HG03520 (cell line): ENCODE results near the gene NOS2.
"Not testable (repeated sequence)": the region's sequence is repeated elsewhere in the genome, so short reads cannot be mapped to it uniquely, and the experiment has no call there.

Source experiments
- ATAC-seq: cut with Tn5 transposase; IDR thresholded peaks from one replicate; pipeline ENCODE4 v1.9.1; 2021; ENCODE audit warnings: mild to moderate bottlenecking, moderate library complexity; ENCODE audit not compliant: unreplicated experiment

Gene NOS2

DNA sequence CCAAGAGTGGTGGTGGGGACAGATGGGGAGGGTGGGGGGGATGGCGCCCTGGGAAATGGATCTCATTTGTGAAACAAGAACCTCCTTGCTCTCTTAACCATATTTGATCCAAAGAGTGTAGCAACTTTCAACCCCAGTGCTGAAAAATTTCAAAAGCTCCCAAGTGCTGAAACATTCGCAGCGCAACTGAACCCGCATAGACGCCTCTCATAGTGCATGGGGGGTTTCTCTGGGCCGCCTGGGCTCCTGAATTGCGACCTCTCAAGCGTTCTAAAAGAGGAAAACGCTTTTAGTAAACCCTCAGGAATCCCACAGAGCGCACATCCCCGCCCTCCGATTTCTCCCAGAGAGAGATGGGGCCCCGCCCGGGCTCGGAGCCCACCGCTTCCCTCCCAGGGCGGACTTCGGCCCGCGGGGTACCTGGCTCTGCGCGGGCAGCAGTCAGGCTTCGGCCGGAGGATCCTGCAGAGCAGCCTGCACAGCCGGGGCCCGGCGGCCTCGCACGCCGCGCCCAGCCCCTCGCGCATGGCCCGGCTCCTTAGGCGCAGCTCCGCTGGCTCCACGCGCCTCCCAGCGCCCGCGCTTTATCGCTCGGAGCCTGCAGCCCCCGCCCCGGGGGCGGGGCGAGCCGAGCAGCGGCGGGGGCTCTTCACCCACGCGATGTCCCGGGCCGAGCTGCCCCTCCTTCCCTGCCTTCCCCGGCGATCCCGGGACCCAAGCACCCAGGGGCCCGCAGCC, 7.0 kb downstream of the NOS2 start:
- no peak for ATAC-seq

DNA sequence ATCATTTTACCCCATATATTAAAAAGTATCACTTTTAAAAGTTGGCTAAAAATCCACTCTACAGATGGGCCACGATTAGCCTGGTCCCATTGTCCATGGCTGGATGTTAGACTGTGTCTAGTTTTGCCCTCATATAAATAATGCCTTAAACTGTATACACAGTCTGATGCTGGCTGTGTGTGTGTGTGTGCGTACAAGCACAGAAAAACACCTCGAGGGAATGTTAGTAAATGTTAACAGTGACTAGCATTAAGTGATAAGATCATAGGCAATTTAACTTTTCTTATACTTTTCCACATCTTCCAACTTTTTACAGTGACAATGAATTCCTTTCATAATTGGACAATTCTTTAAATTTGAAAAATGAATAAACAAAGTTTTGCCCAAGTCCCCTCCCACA, 8.2 kb downstream of the NOS2 start:
- no peak for ATAC-seq

DNA sequence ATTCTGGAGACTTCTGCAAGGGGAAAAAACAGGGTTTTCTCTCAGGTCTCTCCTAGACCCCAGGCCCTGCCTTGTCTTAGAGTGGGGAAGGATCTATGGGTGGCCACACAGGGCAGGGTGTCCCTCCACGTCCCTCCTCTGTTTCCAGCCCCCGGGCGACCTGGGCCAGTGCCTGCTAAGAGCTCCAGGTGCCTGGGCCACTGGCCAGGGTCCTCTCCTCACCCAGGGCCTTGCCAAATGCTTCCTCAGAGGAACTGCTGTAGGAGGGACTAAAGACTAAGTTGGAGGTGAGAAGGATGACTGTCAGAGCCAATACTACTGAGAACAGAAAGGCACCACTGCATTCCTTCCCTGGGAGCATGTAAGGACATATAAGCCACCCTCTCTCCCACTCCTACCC, 11.4 kb downstream of the NOS2 start:
- ATAC-seq = no peak

- ATAC-seq = no peak
Observed at GRCh38 chr17:27783440-27784350, 16.6 kb downstream of the NOS2 start.

- ATAC-seq = no peak
Observed at GRCh38 chr17:27782791-27783206, 17.5 kb downstream of the NOS2 start.

- no peak for ATAC-seq
Observed at GRCh38 chr17:27780828-27781404, 19.4 kb downstream of the NOS2 start.

- ATAC-seq = no peak
Observed at GRCh38 chr17:27780092-27780827, 20.1 kb downstream of the NOS2 start.

DNA sequence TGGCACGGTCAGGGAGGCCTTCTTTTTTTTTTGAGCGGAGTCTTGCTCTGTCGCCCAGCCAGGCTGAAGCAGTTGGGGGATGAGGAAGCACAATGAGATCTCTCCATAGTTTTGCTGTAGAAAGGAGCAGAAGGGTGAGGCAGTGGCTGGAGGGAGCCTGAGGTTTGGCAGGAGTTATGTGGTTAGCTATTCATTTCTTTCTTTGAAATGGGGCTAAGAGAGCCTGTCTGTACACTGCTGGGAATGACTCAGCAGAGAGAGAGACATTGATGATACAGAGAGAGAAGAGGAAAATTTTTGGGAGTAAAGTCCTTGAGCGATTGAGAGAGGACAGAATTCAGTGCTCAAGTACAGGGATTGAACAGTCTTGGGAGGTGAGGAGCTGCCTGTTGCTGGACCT, 22.1 kb downstream of the NOS2 start:
- ATAC-seq = no peak

DNA sequence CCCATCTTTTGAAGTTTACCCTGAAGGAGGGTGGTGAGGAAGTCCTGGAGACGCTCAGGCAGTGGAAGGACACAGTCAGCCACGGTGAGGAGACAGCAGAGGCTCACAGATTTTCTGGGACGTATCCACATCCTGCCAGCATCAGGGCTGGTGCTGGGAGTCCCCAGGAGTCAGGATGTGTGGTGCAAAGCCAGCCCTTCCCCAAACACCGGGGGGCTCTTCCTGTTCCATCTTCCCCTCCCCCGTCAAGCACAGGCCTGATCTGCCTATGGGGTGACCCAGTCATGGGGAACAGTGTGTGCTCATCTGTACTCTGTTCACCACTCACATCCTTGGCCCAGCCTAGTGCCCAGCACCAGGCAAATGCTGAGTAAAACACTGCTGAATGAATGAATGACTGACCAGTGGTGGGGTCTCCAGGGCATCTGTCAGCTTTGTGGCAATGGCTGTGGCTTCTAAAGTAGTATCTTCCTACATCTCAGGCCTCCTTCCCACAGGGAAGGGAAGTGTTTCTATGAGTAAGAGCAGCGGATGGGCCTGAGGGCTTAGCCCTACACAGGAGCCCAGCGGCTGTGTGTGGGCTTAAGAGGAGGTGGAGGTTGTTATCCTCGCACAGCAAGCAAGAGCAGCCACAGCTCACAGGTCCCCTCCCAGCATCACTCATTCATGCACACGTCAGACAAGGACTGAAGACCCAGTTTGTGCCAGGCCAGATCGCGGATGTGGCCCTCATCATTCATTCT, 23.3 kb downstream of the NOS2 start:
- ATAC-seq = no peak

DNA sequence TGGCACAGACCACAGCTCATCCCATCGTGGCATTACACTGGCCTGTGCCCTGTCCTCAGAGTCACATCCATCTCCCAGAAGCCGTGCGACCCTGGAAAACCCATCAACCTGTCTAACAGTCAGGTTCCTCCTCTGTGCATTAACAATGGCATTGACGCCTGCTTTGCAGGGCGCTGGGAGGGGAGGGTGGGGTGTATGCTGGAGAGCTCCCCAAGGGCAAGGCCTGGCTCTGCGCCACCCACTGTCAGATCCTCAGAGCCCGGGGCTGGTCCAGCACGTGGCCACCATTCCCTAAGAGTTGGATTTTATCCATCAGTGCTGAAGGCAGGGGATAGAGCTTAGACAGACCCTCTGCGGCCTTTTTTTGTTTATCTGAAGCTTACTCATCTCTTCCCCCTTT, 28.7 kb downstream of the NOS2 start:
- no peak for ATAC-seq

GRCh38 chr17:27770877-27771276, 29.5 kb downstream of the NOS2 start:
- no peak for ATAC-seq

DNA sequence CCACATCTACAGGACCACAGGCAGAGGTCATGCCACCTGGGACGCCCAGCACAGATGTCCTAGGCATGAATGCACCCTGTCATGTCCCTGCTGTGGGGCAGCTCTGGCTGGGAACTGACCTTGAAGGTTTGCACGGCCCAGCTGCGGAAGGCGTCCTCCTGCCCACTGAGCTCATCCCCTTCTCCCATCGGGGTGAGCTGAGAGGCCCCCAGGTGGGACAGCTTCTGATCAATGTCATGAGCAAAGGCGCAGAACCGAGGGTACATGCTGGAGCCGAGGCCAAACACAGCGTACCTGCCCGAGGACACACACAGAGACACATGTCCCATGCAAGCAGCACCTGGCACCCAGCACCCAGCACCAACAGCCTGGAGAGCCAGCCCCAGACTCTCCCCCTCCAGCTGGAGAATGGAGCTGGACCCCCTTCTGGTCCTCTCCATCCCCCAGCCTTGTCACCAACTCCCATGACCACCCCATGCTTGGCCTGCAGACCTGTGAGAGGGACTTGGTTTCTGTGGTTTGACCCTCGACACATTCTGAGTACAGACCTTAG, 31.4 kb downstream of the NOS2 start:
- ATAC-seq = no peak

- ATAC-seq = no peak
Observed at GRCh38 chr17:27766438-27766837, 33.9 kb downstream of the NOS2 start.

DNA sequence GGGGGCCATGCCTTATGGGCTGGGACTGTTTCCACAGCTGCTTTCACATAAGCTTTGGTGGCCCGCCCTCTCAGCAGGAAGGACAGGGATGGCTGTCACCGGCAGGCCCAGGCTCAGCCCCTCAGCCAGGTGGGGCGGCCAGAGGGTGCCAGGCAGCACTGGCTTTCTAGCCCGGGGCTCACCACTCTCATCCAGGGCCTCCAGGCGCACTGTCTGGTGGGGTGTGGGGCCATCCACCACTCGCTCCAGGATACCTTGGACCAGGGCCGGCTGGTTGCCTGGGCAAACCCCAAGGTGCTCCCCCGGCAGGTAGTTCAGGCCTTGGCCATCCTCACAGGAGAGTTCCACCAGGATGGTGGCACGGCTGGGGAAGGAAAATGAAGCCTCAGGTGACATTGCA, 35.0 kb downstream of the NOS2 start:
- no peak for ATAC-seq

- ATAC-seq = no peak
Observed at GRCh38 chr17:27764589-27764988, 35.7 kb downstream of the NOS2 start.

DNA sequence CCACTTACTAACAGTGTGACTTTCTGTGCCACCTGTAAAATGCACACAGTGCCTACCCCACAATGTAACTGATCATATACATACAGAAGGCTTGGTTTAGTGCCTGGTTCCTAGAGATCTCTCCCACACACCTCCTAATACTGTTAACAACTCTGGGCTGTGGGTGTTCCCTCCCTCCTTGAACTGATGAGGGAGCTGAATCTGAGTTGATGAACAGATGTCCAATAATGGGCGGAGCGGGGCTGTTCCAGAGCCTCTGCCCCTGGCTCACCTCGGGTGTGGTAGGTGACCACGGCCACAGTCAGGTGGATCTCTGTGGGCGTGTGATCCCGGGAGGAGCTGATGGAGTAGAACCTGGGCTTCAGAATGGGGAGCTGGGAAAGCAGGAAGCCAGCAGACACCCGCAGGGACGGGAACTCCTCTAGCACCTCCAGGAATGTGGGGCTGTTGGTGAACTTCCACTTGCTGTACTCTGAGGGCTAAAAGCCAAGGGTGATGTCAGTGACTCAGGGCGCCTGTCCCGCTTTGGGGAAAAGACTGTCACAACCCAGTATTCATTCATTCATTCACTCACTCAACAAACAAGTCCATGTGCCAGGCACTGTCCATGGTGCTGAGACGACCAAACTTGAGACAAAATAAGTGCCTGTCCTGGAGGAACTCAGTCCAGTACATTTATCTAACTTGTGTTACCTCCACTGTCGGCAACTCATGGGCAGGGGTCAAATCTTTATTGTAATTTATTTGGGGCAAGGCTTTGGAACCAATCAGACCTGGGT, 37.6 kb downstream of the NOS2 start:
- ATAC-seq = no peak

DNA sequence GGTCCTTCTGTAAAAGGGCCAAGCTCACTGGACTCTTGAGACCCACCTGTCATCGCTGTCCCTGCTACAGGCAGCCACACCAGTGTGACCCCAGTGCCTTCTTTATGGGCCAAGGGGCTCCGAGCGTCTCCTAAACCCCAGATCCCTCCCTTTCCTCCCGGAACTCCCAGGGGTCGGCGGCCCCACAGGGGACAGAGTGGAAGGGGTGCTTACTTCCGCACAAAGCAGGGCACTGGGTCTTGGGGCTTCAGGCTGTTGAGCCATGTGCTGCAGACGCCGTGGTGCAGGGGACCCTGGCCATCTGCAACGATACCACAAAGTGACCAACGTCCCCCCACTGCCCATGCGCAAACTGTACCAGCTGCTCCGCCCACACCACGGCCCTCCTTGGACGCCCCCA, 39.4 kb downstream of the NOS2 start:
- ATAC-seq = not testable (repeated sequence)

- ATAC-seq = no peak
Observed at GRCh38 chr17:27760069-27760885, 40.1 kb downstream of the NOS2 start.

DNA sequence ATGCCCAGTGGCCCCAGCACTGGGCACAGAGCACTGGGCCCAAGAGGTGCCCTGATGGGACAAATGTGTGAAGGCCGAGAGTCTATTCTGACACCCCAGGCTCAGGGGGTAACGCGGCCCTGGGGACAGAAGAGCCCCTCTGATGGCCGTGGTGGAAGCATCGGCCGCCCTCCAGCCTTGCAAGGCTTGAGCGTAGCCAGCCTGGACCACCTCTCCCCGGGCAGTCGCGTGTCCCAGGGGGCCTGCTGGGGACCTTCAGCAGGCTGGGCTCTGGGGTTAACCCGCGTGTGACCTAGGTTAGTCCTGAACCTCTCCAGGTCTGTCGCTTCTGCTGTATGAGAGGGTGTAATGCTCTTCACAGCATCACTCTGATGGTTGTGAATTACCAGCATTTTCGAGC, 40.8 kb downstream of the NOS2 start:
- ATAC-seq = no peak
